ENCODE data around the gene GRHL1. TPM values are rescaled to one million over a fixed set of nuclear protein-coding genes. Genes with fewer than 3 reads are reported as not detected.
A peak's percentile ranks its signal among the peaks of the same experiment; 100 is the strongest.

GRHL1 gene
- polyA plus RNA-seq, 3 donors: 5.1 to 6.8 (median 6.0) TPM

GRCh38 chr2:9948721-9949120 is 2.8 kb upstream of the GRHL1 start:
- DNase-seq: no peak

- DNase-seq: no peak
Observed at GRCh38 chr2:9949239-9949991, 2.1 kb upstream of the GRHL1 start.

DNA sequence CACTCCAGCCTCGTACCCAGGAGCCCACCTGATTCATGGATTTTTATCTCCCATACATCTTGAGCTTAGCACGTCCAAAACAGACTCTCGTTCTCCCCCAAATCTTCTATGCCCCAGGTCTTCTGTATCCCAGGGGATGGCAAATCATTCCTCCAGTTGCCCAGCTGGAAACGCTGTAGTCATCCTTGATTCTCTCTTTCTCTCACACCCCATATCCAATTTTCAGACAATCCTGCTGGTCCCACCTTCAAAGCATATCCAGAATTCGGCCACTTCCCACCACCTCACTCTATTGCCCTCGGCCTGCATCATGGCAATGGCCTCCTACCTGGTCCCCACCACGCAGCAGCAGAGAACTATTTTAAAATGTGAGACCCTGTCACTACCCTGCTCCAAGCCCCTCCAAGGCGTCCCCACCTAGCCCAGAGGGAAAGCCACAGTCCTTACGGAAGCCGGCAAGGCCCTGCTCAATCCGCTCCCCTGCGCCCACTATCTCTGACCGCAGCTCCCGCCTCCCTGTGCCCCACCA is 1.4 kb upstream of the GRHL1 start:
- no peak for DNase-seq

DNA sequence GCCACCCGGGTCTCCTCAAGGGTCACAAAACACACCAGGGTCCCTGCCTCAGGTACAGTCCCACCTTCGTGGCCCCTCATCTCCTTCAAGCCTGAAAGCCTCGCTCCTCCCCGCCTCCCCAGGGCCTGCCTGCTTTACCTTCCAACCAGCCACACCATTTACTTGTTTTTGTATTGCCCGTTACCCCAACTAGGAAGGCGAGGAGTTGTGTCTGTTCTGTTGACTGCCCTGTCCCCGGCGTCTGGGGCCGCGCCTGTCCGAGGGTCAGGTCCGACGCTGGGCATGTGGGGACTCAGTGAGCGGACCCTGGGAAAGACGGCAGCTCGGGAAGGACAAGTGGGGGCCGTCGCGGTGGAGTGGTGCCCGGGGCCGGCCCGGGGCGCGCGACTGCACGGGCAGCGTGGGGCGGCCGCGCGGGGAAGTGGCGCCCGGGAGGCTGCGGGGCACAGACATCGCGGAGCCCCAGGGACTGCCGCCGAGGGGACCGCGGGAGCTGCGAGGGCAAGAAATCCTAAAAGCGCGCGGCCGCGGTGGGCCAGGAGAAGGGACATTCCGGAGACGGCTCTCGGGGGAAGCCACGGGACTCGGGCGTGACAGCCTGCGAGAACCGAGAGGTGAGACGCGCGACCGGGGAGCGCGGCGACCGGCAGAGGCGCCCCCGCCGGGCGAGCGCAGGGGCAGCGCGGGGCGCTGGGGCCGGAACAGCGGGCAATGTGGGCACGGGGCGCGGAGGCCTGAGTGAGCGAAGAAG is 797 bp upstream of the GRHL1 start:
- DNase-seq: peak; percentile 43

- DNase-seq: no peak
Observed at GRCh38 chr2:9951272-9951521, 296 bp upstream of the GRHL1 start.

- no peak for DNase-seq
Observed at GRCh38 chr2:9952286-9952737, 819 bp downstream of the GRHL1 start.

- DNase-seq: no peak
Observed at GRCh38 chr2:9952856-9953503, 1.5 kb downstream of the GRHL1 start.

DNA sequence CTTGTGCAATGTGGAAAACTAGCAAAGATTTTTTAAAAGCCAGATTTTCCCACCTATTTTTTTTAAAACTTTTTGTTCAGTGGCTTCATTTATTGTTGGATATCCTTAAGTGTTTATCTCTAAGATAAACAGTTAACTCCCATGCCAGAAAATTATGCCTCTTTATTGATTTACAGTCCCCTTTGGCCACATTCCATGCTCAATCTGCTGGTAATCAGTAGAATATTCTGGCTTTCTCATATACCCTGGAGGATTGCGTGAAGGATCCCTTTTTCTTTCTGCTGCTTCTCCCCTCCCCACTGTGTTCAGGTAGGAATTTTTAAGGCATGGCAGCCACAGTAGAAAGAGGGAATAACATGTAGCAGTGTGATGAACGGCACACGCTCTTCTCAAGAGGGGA is 2.6 kb downstream of the GRHL1 start:
- DNase-seq: no peak

- DNase-seq: no peak
Observed at GRCh38 chr2:9958057-9958456, 6.6 kb downstream of the GRHL1 start.

DNA sequence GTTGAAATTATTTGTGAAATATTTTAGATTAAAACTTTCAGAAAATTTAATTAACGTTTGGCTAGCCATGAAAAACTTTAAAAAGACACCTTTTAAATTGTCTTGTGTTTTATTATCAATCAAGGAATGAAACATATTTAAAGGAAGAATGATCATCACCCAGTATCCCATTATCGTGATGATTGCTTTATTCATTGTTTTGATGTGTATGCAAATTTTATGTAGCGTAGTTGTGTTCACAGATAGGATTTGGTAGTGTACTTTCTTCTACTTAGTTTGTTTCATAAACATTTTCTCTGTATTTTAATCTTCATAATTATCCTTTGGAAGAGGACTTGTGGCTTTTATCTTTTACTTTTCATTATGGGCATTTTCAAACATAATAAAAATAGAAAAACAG is 7.8 kb downstream of the GRHL1 start:
- no peak for DNase-seq

DNA sequence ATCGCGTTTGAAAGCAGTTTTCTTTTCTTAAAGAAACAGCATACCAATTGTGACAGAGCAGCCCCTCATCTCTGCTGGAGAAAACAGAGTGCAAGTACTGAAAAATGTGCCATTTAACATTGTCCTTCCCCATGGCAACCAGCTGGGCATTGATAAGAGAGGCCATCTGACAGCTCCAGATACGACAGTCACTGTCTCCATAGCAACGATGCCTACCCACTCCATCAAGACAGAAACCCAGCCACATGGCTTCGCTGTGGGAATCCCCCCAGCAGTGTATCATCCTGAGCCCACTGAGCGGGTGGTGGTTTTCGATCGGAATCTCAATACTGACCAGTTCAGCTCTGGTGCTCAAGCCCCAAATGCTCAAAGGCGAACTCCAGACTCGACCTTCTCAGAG is 9.5 kb downstream of the GRHL1 start:
- no peak for DNase-seq

DNA sequence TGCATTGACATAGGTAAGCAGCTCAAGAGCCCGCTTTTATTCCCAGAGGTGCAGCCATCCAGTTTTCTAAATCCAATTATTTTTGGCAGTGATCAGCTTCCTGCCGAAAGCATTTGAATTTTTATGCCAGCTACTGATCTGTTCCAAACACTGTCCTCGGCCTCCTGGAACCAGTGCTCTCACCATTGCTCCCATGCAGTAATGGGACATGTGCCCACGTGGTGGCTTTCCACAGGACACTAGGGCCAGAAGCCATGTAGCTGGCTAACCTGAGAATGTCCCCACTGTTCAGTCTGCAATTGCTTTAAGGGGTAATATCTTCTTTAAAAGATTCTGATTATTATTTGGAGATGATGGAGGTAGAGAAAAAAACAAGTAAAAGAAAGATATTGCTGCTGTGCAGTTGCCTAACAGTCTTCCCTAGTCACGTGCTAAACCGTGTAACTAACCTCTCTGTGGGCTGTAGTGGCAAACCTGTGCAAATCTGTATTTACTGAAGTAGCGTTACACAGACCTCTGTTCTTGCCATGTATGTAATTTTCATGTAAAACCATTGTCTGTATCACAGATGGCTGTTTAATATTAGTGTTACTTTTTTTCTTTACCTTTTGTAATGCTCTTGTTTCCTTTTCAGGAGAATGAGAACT is 13.0 kb downstream of the GRHL1 start:
- no peak for DNase-seq

DNA sequence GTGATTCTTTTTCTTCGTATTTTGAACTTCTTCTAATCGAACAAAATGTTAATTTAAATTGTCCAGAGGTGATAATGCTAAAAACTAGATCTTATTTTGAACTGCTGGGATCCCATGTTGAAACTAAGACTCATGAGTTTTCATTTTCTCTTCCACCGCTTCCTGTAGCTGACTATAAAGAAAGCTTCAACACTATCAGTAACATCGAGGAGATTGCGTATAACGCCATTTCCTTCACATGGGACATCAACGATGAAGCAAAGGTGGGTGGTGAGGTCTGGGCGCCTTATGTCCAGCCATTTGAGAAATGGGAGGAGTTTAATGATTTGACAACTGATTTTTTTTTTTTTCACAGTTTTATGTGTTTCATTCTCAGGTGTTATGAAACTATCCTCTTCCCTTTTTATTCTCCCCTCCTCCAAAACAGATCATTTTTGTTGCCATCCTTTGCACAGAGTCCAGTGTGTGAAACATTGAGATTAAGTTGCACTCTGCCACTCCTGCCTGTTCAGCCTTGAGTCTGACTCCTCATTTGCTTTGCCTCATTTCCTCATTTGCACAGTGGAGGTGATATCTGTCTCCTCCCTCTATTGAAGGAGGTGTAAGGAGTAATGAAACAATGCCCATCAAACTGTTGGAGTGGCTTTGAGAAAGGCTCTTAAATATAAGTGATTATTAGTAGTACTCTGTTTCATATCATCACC is 13.8 kb downstream of the GRHL1 start:
- no peak for DNase-seq

DNA sequence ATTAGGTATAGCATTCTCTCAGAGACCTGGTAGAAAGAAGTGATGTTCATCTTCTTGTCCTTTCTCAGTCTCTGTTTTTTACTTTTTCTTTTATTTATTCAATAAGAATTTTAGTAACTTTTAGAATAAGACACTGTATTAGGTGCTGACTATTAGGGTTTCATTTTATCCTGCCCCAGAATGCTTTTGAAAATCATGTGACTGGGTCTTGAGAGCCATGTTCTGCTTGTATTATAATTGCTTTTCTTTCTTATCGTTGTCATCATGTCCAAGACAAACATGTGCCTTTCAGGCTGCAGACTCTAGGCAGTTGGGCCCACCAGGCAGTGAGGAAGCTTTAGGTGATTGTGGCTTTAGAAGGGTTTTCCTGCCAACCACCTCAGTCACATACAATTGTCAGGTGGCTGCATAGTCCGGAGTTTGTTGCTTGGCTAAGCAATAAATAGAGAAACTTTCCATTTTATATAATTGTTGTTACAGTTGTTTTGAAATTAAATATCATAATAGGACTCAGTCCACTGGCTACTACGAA is 15.1 kb downstream of the GRHL1 start:
- no peak for DNase-seq

DNA sequence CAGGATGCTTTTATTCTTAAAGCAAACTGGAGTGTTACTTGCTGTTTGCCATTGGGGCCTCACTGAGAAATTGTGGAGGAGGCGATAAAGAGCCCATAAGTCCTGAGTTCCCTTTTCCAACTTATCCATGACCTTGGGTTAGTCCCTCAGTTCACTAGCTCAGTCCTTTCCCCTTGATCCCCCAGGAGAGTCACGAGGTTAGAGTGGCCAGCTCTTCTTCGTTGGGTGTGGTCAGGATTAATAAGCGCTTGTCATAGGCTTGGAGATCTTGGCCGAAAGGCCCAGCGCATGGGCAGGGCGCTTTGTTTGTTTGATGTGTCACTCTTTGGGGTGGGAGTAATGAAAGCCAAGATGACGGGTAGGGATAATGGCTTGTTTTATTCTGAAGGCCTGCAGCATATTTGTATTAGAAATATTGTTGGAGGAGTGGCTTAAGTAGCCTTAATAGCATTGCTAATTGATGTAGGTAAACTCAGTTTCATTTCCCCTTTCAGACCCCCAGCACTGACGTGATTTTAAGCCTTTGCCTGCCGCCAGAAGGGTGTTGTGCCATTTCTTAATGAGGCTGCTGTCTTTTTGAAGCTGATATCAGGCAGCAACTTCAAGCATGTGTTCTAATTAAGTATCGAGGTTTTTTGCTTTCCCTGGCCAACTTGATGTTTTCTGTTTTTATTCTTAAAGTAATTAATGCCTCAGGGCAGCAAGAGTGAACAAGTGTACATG is 15.7 kb downstream of the GRHL1 start:
- DNase-seq: no peak

DNA sequence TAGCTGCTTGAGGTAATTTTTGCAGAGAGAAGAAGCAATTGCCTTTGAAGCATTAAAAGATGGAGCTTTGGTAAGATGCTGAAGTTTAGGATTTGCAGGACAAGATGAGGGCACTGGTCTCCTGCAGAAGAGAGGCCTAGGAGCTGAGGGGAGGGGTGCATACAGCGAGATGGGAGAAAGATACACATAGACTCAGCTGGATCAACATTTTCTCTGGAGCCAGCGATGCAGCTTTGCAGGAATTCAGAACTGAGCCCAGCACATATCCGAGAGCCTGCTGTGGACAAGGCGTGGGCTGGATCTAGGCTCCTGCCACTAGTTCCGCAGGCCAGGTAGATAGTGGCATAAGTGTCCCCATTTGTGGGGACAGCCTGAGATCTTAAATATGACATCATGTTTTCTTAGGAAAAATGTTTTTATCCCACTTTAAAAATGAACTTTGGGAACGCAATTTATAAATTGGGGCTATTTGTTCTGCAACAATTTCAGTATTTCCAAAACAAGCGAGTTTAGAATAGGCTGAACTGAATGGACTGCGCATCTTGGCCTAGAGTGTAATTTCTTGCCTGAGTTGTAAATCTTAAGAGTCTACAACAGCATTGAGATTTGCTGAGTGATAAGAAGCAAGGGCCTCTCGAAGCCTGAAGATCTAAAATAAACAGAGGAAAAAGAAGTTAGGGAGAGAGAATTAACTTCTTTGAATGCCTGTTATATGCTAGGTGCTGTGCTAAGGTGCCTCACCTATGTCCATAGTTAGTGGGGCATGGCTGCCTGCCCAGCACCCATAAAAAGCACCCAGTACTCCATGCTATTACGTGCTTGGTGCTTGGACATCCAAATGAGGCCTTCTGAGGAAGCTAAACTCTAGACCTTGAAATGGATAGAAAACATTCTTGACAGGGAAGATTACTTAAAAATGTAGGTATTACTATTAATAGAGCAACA is 17.3 kb downstream of the GRHL1 start:
- DNase-seq: no peak

- no peak for DNase-seq
Observed at GRCh38 chr2:9970200-9971044, 18.9 kb downstream of the GRHL1 start.

DNA sequence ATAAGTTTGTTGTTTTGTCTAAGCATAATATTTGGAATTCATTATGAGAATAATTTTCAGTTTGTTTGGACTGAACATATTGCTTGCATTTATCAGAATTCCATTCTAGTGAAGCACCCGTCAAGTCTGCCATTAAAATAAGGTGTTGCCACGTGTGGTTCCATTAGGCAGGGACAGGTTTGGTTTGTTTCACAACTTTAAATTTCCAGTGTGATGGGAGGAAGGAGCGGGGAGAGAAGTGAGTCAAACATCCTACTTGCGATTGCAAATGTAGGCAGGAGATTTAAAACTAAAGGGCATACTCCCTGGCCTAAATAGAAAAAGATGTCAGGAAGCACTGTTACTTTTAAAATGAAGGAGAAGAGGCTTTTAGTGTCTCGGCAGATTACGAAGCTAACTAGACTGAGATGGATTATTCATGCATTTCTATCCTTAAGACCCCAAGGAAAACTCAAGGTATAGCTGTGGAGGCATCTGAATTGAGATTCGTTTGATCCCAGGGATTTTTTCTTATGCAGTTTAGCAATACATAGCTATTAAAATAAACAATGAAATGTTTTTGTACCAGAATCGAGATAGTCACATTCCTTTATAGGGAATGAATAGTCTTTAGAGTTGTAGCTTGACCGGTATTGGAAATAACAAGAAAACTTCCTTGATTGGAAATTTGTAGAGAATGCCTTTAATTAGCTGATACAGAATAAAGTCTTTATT is 19.8 kb downstream of the GRHL1 start:
- no peak for DNase-seq
